ENCODE measurements around the gene RIMS3. TPM values are rescaled to one million over a fixed set of nuclear protein-coding genes. Genes with fewer than 3 reads are reported as not detected.

The RIMS3 gene
- total and polyA plus RNA-seq, 2 donors from 2014 or later: 1.6 to 6.2 TPM

DNA sequence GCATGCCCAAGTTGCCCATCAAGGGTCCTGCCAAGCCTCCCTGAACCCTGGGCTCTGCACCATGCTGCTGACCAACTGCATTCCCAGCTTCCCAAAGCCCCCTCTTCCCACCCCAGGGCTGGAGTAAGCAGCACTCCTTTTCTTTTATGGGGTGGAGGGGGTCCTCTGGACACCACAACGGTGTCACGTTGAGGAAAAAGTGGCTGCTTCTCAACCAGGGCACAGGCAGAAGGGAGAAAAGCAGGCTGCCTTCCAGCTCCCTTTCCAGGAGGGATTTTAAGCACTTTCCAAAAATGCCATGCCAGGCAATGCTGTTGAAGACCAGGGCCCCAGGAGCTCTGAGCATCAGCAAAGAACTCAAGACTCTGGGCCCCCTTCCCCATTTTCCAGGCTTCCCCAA, 691 bp downstream of the RIMS3 start:
- Histone ChIP-seq H3K9me3 (ENCODE audit: control insufficient read depth in 2 of 3, insufficient read depth in 1 of 3, low read length in 3 of 3) (no peaks in the 10 kb centered on the region), H3K9ac (ENCODE audit: low read length in 3 of 3) (no peak overlapping the region), H3K27ac (ENCODE audit: low read depth in 2 of 2, low read length in 2 of 2) (no peak overlapping the region), H3K27me3 (ENCODE audit: control insufficient read depth, insufficient read depth, low read length) (no peaks in the 10 kb centered on the region), H3K36me3 (ENCODE audit: control insufficient read depth in 2 of 3, insufficient read depth in 3 of 3, low read length in 3 of 3) (no peaks in the 10 kb centered on the region), H3K4me3 (ENCODE audit: low read length in 3 of 3) (peak overlapping the region in 1 of 3 donors; percentile 14), H3K4me1 (ENCODE audit: control insufficient read depth in 2 of 3, insufficient read depth in 2 of 3, low read depth in 1 of 3, low read length in 3 of 3) (peaks cover 0 to 9% (median 0%) of the 10 kb centered on the region in 3 donors)
- DNase-seq (no peak), FAIRE-seq (no peak)
- TF ChIP-seq, protein P1, sequence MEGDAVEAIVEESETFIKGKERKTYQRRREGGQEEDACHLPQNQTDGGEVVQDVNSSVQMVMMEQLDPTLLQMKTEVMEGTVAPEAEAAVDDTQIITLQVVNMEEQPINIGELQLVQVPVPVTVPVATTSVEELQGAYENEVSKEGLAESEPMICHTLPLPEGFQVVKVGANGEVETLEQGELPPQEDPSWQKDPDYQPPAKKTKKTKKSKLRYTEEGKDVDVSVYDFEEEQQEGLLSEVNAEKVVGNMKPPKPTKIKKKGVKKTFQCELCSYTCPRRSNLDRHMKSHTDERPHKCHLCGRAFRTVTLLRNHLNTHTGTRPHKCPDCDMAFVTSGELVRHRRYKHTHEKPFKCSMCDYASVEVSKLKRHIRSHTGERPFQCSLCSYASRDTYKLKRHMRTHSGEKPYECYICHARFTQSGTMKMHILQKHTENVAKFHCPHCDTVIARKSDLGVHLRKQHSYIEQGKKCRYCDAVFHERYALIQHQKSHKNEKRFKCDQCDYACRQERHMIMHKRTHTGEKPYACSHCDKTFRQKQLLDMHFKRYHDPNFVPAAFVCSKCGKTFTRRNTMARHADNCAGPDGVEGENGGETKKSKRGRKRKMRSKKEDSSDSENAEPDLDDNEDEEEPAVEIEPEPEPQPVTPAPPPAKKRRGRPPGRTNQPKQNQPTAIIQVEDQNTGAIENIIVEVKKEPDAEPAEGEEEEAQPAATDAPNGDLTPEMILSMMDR (IDR thresholded peaks at IDR 0.05; ENCODE audit: borderline replicate concordance, extremely low read depth, insufficient read depth): no peak
- intact Hi-C loops (cut with DNase I): no loop called here

DNA sequence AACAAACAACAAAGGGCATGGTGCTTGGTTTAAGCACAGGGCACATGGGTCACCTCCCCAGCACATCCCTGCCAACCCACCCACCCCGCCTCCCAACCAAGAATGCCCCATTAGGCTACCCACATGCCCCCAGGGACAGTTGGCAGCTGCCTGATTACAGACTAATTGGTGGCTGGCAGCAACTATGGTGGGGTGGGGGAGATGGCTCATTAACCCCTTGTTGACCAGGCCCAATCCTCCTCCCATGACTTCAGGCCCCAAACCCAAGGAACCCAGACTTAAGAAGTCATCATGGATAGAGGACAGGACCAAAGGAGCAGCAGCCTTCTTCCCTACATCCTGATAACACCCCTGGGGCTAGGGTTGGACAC, 1.3 kb downstream of the RIMS3 start:
- peak in 1 of 5 donors; percentile 48 for DNase-seq
- no peaks in the 10 kb centered on the region for H3K36me3 ChIP-seq (ENCODE audit: control insufficient read depth in 2 of 3, insufficient read depth in 3 of 3, low read length in 3 of 3)
- intact Hi-C loops (cut with DNase I): no loop called here
- H3K9me3 ChIP-seq (ENCODE audit: control insufficient read depth in 2 of 3, insufficient read depth in 1 of 3, low read length in 3 of 3): no peaks in the 10 kb centered on the region
- H3K9ac ChIP-seq (ENCODE audit: low read length in 3 of 3): no peak overlapping the region
- no peak for FAIRE-seq
- H3K4me3 ChIP-seq (ENCODE audit: low read length in 3 of 3): no peak overlapping the region
- H3K27me3 ChIP-seq (ENCODE audit: control insufficient read depth, insufficient read depth, low read length): no peaks in the 10 kb centered on the region
- TF ChIP-seq, protein P1 (IDR thresholded peaks at IDR 0.05; ENCODE audit: borderline replicate concordance, extremely low read depth, insufficient read depth): no peak
- no peak overlapping the region for H3K27ac ChIP-seq (ENCODE audit: low read depth in 2 of 2, low read length in 2 of 2)
- H3K4me1 ChIP-seq (ENCODE audit: control insufficient read depth in 2 of 3, insufficient read depth in 2 of 3, low read depth in 1 of 3, low read length in 3 of 3): peaks cover 0 to 9% (median 0%) of the 10 kb centered on the region in 3 donors

DNA sequence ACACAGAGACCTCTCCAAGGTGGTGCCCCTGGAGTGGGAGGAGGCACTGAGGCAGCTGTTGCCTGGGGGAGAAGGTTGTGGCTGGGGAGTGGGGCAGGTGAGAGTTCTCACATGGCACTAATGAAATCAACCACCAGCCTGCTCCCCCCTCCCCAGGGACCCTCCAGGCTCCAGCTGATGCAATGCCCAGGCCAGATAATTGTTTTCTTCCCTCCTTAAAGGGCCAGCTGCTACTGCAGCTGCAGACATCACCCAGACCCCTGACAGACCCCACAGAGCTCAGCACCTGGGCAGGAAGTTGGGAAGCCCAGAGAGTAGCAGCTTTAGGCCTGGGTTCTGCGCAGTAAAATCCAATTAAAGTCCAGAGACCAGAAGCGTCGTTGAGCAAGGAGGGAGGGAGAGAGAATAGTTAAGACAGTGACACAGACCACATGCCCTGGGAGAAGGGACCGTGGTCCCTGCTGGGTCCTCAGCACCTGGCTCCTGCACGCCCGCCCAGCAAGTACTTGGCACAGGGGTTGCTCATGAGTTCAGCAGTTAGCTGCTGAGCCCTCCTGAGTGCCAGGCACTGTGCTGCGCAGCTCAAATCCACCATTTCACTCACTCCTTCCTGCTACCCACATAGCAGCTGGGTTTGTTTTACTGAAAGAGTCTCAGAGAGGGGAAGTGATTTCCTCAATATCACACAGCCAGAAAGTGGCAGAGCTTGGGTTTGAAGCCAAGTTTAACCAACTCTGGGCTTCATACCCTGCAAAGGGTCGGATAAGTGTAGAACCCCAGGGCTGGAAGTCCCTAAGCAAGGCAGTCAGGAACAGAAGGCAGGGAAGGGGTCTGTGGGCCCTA, 1.9 kb downstream of the RIMS3 start:
- DNase-seq (peak in 3 of 5 donors; percentile 19 to 67 (median 23)), FAIRE-seq (no peak)
- H3K9me3 ChIP-seq (ENCODE audit: control insufficient read depth in 2 of 3, insufficient read depth in 1 of 3, low read length in 3 of 3): no peaks in the 10 kb centered on the region
- H3K9ac ChIP-seq (ENCODE audit: low read length in 3 of 3): no peak overlapping the region
- intact Hi-C loops (cut with DNase I): no loop called here
- no peaks in the 10 kb centered on the region for H3K36me3 ChIP-seq (ENCODE audit: control insufficient read depth in 2 of 3, insufficient read depth in 3 of 3, low read length in 3 of 3)
- H3K4me1 ChIP-seq (ENCODE audit: control insufficient read depth in 2 of 3, insufficient read depth in 2 of 3, low read depth in 1 of 3, low read length in 3 of 3): peaks cover 0 to 7% (median 0%) of the 10 kb centered on the region in 3 donors
- no peaks in the 10 kb centered on the region for H3K27me3 ChIP-seq (ENCODE audit: control insufficient read depth, insufficient read depth, low read length)
- TF ChIP-seq, protein P1 (IDR thresholded peaks at IDR 0.05; ENCODE audit: borderline replicate concordance, extremely low read depth, insufficient read depth): no peak
- no peak overlapping the region for H3K27ac ChIP-seq (ENCODE audit: low read depth in 2 of 2, low read length in 2 of 2)
- no peak overlapping the region for H3K4me3 ChIP-seq (ENCODE audit: low read length in 3 of 3)
